Measurements from ENCODE around the gene SLITRK5.

DNA sequence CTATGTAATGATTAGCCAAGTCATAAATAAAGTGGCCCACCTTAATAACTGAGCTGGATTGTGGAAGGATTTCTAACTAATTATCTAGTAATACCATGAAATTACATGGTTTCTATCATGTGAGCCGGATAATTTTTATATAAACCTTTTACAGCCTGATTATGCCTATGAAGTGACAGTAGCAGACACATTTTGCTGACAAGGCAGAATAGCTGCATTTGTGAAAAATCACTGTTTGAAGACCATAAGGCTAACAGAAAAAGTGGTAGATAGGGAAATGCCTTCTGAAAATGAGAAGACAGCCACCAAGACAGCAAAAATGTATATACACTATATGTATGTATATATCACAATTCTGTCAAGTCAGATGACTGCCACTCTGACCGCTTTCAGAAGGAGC is 27.1 kb downstream of the SLITRK5 start:
- TF ChIP-seq GATA3 (IDR thresholded peaks at IDR 0.05; ENCODE audit: low read depth, low read length) = no peak
- TF ChIP-seq GATA2 (IDR thresholded peaks at IDR 0.05; ENCODE audit: low read depth, low read length) = no peak
